A673 (cell line): ENCODE measurements around the gene EXOC6.

Experiments used
- EZH2 ChIP-seq: fragments of 200-600 bp; sonication (generic); IDR thresholded peaks from 2 replicates; pipeline ENCODE4 v1.6.1; 2017; ENCODE audit warnings: borderline replicate concordance, low read depth, mild to moderate bottlenecking, mixed read lengths, antibody characterized with exemption, low read length; ENCODE audit not compliant: poor library complexity, severe bottlenecking
- TF ChIP-seq, protein P1 (sequence below): fragments of 300-800, 200-600 bp; sonication (generic); conservative IDR thresholded peaks from 2 replicates; pipeline ENCODE4 v1.5.1; 2017; ENCODE audit warnings: low read depth, mild to moderate bottlenecking, antibody characterized with exemption, low read length, moderate library complexity, mixed read lengths

DNA sequence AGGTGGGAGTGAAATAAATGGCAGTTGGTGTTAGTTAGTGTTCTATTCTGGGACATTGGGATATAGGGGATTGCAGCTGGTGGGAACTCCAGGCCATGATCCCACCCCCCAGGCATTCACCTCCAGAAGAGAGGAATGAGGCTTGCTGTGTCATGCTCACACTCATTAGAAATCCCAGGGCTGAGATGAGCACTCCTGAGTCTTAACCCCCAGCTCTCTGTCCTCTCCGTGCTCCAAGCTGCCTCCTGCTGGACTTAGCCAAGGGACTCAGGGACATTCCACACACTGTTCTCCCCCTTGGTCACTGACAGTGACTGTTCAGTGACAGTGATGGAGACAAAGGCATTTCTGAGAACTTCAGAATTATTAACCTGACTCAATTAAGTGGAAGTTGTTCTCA is 246.9 kb downstream of the EXOC6 start:
- TF ChIP-seq, protein P1, sequence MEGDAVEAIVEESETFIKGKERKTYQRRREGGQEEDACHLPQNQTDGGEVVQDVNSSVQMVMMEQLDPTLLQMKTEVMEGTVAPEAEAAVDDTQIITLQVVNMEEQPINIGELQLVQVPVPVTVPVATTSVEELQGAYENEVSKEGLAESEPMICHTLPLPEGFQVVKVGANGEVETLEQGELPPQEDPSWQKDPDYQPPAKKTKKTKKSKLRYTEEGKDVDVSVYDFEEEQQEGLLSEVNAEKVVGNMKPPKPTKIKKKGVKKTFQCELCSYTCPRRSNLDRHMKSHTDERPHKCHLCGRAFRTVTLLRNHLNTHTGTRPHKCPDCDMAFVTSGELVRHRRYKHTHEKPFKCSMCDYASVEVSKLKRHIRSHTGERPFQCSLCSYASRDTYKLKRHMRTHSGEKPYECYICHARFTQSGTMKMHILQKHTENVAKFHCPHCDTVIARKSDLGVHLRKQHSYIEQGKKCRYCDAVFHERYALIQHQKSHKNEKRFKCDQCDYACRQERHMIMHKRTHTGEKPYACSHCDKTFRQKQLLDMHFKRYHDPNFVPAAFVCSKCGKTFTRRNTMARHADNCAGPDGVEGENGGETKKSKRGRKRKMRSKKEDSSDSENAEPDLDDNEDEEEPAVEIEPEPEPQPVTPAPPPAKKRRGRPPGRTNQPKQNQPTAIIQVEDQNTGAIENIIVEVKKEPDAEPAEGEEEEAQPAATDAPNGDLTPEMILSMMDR: no peak
- TF ChIP-seq EZH2: no peak
